NCI-H2171 treated with DMSO at 0.1 percent for 48 hours (cell line): Measurements from ENCODE around the gene UNC5B.
A peak's percentile ranks its signal among the peaks of the same experiment; 100 is the strongest.

Source experiments
- DNase-seq: peaks from one replicate; lab custom pipeline; 2025; lab: John Stamatoyannopoulos, UW

UNC5B gene

GRCh38 chr10:71319800-71320392 lies 107.5 kb downstream of the UNC5B start:
- DNase-seq: no peak

DNA sequence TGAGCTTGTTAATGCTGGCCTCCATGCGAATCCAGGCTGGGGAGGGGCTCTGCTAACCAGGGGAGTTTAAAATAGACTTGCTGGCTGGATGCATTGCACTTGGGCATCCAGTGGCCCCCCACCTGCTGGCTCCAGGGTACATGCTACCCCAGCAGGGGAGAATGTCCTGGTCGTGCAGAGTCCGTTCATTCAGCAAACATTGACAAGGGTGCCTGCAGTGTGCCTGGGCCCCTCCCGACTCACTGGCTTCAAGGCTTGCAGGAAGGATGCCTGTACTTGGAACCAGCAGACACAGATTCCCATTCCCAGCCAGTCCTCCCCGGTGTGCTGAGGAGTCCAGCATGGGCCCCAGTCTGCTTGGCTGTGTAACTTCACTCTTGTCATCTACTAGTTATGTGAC lies 108.2 kb downstream of the UNC5B start:
- DNase-seq: no peak

DNA sequence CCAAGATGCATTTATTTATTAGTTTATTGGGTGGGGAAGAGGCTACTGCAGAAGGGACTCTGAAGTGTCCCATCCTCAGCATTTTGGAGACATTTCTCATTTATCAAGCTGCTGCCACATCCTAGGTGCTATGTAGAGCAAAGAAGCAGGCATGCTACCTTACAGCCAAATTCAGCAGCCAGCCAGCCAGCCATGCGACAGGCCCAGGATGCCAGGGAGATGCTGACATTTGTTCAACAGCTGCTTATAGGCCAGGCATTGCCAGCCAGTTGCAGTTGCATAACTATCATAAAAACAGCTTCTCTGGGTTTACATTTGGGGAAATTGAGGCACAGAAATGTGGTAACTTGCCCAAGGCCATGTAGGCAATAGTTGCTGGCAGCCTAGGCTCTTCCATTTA lies 109.0 kb downstream of the UNC5B start:
- no peak for DNase-seq

- peak; percentile 8 for DNase-seq
Observed at GRCh38 chr10:71323407-71323806, 111.0 kb downstream of the UNC5B start.

DNA sequence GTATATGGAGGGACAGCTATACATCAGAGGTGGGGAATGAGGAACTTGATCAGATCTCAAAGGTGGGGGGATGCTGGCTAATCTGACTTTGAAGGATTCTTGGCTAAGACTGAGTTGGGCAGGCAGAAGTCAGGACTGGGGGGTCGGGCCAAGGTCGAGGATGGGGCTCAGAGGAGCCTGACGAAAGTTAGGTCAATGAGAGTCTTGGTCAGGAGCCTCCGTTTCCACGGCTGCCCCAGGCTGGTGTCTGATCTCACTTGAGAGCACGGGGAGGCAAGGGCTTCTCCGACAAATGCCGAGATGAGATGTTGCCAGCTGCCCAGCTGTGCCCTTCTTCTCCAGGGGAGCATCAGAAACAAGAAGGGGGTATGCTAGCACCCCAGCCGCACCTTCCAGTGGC lies 112.4 kb downstream of the UNC5B start:
- no peak for DNase-seq

DNA sequence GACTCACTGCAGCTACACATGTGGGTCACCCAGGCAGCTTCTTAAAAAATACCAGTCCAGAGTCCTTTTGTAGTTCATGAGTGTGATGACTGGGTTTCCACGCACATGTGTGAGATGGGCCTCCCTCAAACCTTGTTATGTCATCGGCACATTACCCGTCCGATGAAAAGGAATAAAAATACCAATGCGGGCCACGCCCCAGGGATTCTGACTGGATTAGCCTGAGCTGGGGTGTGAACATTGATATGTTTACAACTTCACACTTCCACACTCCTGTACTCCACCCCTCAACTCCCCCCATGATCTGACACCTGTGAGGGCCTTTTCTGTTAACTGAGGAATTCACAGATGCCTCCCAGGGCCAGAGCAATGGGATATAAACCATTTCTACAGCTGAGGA lies 112.9 kb downstream of the UNC5B start:
- DNase-seq: no peak

DNA sequence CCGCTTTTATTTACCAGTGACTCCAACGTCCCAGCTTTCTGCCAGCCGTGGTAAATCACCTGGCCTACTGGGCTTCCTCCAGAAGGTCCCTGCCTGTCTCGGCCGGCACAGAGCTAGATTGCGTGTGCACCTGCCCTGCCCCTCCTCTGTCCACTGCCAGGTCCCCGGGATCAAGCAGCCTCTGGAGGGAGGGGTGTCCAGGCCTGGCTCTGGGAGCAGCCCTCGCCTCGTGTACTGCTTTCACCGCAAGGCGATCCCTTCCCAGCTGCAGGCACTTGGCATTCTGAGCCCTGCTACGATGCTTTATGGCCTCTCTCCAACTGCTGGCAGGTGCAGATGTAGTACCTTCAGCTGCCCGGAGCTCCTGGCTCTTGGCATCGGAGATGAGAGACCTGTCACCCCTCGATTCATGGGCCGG lies 114.1 kb downstream of the UNC5B start:
- DNase-seq: peak; percentile 72

DNA sequence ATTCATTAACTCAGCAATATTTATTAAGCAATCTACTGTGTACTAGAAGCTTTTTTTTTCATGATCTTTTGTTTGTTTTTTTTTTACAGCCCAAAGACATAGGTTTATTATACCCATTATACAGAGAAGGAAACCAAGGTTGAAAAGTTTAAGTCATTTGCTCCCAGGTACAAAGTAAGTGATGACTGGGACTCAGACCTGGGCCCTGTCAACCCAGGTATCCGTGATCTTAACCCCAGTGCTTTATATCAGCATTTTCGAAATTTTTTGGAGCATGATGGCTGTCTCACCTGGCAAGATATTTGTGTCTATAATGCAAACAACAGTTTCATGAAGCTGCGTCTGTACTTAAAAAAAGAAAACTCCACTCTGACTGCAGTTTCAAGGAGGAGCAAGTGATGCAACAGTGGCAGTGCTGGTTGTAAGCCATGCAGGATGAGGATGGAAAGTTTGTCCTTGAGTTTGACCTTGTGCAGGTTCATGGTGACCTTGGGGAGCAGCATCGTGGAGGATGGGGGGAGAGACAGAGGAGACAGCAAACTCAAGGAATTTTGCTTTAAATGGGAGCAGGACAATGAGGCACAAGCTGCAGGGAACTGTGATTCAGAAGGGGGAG lies 118.5 kb downstream of the UNC5B start:
- DNase-seq: no peak

DNA sequence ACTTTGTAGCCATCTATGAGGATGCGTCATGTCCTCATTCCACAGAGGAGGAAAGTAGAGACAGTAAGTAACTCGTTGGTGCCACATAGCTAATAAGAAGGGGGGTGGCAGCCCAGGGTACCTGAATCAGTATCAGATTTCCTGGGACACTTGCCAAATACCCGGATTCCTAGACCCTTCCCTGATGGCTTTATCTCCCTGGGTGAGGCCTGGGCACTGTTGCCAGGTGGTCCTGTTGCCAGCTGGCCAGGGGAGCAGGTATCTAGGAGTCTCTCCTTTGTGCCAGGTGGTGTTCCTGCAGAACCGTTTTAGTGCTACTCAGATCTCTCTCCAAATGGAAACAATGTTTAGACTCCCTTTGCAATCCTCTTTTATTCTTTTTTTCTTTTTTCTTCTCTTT lies 119.4 kb downstream of the UNC5B start:
- peak; percentile 93 for DNase-seq

DNA sequence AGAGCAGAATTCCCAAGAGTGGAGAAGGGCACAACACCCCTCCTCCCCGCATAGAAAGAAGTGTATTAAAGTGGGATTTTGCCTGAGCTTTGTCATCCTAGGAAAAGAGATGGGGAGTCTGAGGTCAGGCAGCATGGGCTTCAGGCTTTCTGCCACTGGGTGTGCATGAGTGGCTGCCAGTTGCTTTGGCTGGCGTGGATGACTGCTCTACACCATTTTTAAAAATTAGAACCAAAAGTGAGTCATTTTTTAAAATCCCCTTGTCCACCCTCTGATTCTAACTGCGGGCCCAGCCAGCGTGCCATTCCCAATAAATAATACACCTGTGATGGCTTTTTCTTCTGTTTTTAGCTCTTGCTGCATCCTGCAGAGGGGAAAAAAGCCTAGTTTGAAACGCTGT lies 120.1 kb downstream of the UNC5B start:
- DNase-seq: peak; percentile 10

- peak; percentile 93 for DNase-seq
Observed at GRCh38 chr10:71333129-71333887, 120.9 kb downstream of the UNC5B start.

GRCh38 chr10:71334221-71334791 lies 121.9 kb downstream of the UNC5B start:
- no peak for DNase-seq

- no peak for DNase-seq
Observed at GRCh38 chr10:71335173-71335708, 122.9 kb downstream of the UNC5B start.

- no peak for DNase-seq
Observed at GRCh38 chr10:71336632-71337031, 124.3 kb downstream of the UNC5B start.

DNA sequence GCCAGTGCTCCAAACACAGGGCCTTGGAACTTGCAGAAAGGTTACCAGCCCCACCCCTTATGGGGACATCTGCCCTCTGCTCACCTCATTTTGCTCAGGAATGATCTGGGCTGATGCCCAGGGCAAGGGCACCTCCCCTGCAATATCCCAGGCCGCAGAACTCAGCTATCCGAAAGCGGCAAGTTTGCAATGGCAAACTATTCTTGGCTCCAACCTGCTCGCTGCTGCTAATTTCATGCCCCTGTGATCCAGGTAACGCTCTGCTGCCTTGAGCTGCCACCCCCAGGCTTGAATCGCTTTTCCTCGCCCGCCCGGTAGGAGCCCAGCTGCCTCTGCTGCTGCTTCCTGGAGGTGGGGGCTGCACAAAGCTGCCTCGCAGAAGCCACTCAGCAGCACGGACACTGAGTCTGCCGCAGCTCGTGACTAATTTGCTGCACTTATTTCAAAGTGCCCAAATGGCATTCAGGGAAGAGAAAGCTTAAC lies 124.9 kb downstream of the UNC5B start:
- peak; percentile 78 for DNase-seq

- no peak for DNase-seq
Observed at GRCh38 chr10:71338728-71339495, 126.5 kb downstream of the UNC5B start.

DNA sequence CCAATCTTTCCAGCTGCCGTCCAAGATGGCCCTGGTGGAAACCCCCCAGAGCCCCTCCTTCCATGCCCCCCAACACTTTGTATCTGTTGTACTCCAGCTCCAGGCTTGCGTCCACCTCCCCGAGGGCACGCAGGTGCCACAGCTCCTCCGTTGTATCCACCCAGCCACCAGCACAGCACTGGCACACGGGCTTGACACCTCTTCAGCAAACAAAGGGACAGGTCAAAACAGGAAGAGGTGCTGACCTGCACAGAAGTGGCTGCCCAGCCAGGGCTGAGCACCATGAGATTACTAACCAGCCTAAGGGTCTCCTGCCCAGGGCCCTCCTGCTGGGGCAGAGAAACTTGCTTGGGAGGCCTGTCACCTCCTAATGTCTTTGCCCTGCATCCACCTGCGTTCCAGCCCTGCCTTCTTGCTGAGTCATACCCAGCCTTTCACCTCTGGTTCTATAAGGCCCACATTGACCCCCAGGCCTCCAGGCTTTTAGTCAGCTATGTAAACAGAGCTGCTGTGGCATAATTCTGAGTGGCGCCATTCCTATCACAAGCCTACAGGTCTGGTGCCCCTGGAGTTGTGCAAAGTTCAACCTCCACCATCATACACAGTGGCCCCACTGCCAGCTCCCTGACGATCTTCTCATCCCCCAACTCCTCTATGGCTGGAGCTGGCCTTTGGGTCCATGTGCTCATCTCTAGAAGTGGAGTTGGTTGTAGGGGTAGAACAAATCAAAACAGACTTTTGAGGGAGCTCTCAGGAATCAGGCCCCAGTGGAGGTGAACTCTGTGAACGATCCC lies 127.6 kb downstream of the UNC5B start:
- no peak for DNase-seq

DNA sequence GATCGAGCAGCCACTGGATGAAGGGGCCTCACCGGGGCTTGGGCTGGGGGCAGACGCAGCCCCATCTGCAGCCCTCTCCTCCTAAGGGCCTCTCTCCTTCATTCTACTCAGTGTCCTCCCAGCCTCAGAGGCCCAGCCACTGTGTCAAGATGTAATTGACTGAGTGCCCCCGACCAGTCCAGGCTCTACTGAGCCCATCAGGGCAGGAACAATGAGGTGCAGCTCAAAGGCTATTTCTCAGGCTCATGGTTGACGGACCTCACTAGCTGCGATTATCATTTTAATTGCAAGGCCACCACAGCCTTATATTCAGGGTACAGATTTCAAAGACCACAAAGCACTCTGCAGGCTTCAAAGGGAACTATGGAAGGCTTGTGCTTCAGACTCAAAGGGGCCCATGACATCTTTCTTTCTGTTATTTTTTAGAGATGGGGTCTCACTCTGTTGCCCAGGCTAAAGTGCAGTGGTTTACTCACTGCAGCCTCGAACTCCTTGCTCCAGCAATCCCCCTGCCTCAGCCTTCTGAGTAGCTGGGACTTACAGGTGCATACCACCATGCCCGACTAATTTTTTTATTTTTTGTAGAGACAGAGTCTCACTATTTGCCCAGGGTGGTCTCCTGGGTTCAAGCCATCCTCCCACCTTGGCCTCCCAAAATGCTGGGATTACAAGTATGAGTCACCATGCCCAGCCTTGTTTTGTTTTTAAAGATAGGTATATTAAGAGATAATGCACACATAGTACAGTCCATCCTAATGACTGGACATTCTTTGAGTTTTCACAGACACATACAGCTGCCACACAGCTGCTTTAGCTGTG lies 130.4 kb downstream of the UNC5B start:
- DNase-seq: no peak

- no peak for DNase-seq
Observed at GRCh38 chr10:71343392-71343773, 131.0 kb downstream of the UNC5B start.
